Stimulated activated CD8-positive, alpha-beta memory T cell treated with anti-CD3 and anti-CD28 coated beads, Interleukin-7, amount 100 ng/mL, for 4 hours (primary cell): ENCODE measurements around the gene ADARB1.

Experiments
- DNase-seq, 2 donors: peaks; one replicate each; pipeline ENCODE4 v3.0.0-alpha.2; 2020; ENCODE audit warnings: low read depth in 2 of 2

The ADARB1 gene

DNA sequence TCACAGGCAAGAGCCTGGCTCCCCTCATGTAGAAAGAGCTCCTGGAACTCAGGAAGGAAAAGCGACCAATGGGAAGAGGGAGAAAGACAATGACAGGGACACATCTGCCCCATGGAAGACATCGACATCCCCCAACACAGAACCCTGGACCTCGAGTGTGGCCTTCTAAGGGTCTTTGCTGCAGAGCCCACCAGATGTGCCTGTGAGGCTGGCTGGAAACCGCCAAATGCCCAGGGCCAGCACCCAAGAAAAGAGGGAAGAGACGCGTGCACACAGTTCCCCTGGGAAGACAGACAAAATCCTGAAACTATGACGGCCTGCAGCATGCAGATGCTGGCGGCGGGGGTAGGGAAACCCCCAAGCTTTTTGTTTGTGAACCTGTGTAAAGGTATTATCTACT is 36.4 kb upstream of the ADARB1 start:
- DNase-seq = no peak

DNA sequence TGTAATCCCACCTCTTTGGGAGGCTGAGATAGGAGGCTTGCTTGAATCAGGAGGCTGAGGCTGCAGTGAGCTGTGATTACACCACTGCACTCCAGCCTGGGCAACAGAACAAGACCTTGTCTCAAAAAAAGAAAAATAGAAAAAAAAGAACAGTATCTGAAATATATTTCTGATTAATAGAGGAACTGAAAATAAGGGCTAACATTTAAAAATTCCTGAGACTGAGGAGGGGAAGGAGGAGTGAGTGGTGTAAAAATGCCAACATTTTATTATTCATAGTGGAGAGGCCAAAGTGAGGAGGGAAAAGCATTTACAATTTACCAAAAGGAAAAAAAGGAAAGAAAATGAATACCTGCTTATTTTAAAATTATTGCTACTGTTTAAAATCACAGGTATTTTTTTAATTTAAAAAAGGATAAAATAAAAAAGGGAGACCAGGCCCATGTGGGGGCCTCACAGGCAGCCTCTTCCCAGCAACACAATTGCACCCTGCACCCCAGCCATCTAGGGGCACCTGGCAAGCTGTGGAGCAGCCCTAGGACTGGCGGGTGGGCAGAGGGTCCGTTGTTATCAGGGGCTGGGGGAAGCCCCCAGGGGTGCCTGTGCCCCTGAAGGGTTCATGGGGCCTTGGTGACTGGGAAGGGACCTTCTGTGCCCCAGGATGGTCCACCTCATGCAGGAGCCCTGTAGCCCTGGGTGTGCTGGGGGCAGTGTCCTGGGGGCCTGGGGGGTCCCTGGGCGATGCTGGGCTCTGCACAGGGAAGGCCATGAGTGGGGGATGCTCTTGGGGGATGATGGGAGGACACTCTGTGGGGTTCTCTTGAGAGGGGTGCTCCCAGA is 34.8 kb upstream of the ADARB1 start:
- DNase-seq = no peak

DNA sequence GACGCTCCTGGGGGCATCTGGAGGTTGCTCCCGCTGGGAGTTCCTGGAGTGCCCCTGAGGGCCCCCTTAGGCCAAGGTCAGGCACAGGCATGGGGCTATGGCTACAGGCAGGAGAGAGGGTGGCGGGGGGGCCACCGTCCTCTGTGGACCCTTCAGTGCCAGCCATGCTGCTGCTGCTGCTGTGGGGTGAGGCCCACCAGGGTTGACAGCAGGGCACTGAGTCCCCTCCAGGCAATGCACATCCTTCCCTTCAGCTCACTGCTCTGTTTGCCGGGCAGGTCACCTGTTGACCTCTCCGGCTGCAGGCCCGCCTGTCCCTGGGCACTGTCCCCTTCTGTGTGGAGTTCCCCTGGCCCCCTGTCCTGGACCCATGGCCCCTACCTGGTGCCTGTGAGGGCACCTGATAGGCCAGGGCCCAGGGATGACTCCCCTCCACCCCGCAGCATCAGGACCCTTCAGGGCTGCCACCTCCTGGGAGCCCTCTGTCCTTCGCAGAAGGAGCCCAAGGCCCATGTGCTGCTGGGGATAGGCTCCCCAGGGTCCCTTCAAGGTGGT is 34.1 kb upstream of the ADARB1 start:
- no peak for DNase-seq

DNA sequence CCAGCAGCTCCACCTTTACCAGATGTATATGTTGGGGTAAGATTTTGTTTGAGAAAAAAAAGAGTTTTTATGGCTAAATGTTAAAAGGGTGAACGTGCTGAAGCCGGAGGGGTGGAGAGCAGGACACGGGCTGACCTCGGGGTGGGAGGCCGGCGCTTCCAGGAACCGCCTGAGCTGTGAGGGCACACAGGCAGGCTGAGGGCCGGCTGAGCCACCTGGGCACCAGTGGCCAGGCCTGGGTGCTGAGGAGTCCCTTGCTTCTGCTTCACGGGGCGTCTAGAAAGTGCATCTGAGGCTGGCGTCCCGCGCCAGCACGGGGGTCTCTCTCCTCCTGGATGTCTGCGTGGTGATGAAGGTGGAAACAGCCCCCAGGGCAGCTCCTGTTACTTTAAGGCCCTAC is 33.6 kb upstream of the ADARB1 start:
- no peak for DNase-seq

DNA sequence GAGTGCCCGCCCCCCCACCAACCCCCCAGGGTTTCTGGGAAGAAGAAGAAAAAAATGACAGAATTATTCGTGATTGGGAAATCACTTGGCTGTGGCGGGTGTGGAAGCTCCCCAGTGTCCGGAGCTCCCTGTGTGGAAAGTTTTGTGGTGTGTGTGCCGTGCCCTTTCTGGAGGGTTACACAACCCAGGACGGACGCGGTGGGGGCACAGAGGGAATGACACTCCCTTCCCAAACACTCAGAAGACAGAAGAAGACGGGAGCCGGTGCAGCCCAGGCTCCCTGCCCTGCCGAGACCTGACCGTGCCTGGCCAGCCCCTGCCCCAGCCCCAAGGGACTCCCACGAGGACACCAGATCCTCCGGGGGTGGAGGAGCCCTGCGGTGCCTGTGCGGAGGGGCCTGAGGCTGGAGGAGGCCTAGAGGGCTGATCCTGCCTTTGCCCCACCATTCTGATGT is 33.0 kb upstream of the ADARB1 start:
- DNase-seq = no peak

DNA sequence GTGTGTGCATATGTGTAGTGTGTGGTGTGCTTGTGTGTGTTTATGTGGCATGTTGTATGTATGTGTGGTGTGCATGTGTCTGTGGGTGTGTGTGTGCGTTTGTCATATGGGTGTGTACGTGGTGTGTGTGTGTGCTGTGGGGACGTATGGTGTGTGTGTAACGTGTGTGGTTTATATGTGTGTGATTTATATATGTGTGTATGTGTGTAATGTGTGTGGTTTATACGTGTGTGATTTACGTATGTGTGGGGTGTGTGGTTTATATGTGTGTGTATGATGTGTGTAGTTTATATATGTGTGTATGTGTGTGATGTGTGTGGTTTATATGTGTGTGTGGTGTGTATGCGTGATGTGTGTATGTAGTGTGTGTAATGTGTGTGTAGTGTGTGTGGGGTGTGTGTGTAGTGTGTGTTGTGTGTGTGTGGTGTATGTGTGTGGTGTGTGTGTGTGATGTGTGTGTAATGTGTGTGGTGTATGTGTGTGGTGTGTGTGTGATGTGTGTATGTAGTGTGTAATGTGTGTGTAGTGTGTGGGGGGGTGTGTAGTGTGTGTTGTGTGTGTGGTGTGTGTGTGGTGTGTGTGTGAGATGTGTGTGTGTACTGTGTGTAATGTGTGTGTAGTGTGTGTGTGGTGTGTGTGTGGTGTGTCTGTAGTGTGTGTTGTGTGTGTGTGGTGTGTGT is 32.3 kb upstream of the ADARB1 start:
- DNase-seq = no peak

DNA sequence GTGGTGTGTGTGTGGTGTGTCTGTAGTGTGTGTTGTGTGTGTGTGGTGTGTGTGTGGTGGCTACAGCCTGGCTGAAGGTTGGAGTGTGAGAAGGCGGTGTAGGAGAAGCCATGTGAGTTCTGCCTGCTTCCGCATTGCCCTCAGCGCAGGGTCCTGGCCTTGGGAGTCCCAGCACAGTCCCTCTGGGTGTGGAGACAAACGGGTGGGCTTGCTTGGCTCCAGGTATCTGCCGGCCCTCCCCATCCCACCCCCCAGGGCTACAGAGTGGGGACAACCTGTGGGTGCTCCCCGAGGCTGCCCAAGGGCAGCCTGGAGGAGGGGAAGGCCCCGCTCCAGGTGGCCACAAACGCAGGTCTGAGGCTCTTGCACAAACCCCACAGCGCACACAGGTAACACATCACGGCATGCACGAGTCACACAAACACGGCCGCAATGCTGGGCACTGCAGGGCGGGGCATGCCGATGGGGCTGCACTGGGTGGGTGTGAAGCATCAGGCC is 31.7 kb upstream of the ADARB1 start:
- no peak for DNase-seq

DNA sequence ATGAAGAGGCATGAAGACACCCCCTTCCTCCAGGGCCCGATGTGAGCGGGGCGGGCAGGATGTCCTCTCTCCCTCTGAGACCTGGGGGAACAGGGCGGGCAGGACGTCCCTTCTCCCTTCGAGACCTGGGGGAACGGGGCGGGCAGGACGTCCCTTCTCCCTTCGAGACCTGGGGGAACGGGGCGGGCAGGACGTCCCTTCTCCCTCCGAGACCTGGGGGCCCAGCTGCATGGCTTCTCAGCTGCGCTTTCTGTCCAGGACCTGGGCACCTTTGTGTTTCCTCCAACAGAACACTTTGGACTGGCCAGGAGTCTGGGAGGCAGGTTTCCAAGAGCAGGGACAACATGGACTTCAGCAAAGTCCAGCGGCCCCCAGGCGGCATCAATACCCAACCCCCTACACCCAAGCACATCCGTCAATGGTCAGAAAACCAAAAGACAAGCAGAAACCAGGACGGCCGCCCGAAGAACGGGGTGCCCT is 30.8 kb upstream of the ADARB1 start:
- no peak for DNase-seq

DNA sequence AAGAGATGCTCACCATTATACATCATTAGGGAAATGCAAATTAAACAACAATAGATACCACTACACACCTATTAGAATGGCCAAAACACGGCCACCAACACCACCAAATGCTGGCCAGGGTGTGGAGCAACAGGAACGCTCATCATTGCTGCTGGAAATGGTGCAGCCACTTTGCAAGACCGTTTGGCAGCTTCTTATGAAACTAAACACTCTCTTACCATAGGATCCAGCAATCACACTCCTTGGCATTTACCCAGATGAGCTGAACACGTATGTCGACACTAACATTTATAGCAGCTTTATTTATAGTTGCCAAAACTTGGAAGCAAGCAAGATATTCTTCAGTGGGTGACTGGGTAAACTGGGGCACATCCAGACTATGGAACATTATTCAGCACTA is 28.9 kb upstream of the ADARB1 start:
- no peak for DNase-seq

DNA sequence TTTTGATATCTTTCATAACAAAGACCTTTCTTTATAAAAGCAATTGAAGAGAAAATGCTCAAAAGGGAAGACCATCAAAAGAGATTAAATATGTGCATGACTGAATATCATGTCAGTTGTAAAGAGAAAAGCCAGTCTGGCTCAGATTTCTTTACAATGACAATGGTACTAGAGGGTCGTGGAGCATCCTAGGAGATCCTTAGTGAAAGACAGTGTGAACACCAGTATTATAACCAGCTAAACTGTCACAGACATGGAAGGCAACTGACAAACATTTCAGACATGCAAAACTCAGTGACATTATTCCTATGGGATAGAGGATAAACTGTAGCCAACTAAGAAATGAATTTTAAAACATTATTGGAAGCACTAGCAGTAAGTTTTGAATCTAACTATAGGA is 27.1 kb upstream of the ADARB1 start:
- DNase-seq = no peak

DNA sequence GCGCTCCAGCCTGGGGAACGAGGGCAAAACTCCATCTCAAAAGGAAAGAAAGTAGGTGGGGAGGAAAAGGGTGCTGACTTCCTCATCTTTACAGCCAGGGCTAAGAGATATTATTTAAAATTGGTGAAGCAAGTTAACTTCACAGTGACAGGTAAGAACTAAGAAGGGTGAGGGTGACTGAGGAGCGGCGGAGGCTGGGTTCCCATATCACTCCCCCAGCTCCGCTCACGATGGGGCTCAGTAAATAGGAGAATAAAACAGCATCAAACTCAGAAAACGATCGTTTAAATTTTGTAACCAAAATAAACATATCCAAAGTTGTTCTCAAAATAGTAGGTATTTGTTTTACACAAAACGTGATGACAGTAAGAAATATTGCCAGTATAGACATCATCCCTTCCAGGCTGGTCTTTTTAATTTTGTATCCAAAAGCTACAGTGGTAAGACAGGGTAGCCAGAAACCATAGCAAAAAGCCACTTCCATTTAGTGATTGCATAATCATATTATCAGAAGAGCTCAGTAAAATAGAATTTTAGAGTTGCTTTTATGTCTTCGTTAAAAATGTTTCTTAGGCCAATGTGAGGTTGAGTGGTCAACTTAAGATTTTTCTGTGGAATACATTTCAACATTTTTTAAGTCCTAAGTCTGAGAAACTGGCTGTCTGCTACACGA is 26.2 kb upstream of the ADARB1 start:
- no peak for DNase-seq

DNA sequence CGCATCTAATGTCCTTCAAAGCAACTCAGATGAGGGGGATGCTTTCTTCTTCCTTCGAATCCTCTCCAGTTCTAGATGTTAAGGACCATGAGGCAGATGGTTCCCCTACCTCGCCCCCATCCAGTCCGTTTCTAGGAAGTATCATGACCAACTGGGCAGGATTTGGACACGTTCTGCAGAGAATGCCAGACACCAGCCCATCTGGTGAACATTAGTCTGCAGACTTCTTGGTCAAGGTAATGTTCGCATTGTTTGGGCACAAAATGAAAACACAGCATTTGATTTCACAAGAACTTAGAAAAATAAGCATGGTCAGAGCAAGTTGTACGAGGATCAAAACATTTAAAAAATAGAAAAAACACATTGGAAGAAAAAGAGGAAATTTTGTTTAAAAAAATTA is 25.4 kb upstream of the ADARB1 start:
- DNase-seq = no peak

DNA sequence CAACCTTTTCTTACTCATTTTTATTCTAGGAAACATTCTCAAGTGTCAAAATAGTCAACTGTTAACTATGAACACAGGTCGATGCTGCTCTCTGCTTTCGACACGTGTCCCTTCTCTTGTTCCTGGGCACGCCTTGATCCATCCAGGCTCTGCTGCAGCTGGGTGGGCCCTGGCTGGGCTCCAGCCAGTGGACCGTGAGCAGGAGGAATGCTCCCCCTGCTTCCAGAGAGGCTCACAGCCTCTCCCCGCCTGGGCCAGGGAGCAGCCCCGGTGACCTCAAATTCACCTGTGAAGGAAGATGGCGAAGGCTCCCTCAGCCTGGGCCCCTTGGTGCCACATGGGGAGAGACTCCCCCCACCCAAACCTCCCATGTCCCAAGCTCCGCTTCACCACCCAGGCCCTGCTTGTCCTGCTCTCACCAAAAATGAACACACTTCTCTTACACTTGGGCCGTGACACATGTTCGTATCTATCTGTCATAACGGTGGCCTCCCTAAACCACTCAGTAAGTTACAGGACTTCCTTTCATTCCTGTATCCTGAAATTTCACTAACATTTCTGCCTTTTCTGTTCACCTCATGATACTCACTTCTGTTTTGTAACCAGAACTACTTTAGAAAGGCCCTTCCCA is 24.6 kb upstream of the ADARB1 start:
- DNase-seq = no peak

DNA sequence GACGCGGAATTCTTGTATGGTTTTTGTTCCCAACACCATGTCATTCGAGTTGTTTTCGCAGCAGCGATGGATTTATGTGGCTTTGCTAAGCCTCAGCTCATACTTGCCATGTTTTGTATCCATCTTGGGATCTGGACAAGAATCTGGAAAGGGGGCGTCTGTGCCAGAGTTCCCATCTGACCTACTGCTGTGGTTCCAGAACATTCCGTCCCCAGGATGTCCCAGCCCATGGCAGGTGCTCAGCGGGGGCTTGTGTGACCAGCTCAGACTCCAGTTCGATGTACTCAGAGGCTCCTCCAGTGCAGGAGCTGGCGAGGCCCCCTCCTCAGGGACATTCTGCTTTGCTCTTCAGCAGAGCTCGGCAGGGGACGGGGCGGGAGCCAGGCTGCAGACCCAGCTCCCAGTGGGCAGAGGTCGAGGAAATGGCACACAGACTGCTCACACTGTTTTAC is 24.0 kb upstream of the ADARB1 start:
- no peak for DNase-seq

DNA sequence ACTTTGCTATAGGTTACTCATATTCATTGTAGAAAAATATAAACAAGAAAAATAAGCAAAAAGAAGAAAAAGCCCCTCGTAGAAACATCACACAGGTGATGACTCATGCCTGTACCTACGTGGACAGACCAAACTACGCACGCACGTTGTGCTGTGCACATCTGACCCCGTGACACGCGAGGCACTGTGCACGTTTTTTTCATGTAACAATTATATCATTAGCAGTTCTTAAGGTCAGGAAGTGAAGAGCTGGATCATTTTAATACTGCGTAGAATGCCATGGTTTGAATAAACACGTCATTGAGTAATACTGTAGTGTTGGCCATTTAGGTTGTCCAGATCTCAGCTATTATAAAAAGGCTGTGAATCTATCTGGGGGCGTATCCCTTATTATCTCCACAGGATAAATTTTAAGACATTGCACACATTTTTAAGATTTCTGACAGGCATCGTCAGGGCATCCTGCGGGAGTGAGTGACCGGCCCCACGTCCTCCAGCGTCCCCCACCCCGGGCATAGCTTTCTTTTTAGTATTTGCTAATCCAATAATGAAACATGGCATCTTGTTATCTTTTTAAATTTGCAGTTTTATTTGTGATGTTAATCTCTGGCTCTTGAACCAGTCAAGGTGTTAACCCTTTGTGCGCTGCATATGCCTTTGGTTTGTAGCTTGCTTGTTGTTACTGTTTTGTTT is 23.4 kb upstream of the ADARB1 start:
- no peak for DNase-seq

DNA sequence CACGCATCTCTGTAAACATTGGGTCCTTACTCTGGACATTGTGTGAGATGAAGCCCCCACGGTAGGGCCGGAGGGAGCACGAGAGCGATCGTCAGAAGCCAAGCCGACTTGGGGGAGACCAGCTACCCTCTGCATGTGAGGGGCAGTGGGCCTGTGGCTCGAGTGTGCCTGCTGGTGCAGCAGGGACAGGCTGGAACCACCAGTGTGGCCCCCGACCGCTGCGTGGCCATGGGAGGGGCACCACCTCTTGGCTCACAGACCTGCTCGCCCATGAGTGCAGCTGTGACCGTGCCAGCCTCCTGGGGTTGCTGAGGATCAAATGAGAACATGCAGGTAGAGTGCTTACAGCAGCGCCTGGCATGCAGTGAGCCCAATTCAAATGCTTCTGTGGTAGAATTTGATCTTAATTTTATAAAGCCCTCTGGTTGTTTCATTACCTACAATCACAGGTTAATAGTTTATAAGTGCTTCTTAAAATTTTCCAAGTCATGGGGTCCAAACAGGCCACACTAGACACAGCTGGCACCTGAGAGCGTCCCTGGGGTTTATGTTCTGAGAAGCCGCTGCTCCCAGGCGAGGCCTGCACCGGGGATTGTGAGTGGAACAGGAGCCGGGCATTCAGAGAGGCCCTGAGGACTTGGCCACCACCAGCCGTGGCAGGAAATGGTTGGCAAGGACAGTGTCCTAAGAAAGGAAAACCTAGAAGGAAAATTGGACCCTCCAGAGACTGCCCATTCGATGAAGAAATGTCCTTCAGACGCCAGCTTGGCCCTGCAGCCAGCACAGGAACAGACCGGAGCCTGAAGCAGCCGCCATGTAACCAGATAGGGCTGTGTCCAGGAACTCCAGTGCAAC is 22.6 kb upstream of the ADARB1 start:
- no peak for DNase-seq

DNA sequence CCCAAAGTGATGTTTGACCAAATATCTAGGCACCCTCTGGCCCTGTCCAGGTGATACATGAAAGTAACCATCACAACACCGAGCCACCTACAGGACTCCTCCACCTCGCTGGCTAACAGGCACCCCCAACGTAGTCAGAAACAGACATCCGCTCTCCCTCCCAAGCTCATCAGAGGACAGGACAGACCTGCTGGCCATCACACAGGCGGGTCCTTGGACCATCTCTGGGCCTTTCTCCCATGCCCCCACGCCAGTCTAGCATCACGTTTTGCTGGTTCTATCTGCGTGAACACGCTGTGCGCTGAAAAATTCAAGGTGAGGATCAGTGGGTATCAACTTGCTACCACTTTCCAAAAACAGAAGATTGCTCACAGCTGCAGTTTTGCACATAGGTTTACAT is 21.4 kb upstream of the ADARB1 start:
- no peak for DNase-seq

DNA sequence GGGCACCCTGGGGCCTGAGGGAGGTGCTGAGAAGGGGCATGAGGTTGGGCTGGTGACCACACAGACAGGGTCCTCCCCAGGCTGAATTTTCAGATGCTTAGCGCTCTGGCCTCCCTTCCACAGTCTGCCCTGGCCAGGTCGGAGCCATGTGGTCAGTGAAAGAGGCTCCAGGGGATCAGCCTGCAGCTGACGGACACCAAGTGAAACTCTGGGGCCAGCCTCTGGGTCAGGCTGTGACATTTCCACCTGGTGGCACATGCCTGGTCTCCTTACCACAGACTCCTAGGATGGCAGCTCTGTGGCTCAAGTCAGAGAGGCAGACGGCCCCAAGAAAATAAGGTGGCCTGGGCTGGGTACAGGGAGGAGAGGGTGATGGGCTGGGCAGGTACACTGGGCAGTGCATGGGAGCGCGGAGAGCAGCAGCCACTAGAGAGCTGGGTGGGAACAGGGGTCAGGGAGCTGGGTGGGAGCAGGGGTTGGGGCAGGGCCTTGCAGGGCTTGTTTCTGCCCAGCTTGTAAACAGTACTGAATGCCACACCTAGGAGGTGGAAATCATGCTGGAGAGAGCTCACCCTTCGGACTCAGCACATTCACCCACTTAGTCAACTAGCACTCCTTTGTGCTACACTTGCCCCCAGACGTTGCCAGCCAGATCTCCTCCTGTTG is 20.7 kb upstream of the ADARB1 start:
- no peak for DNase-seq

DNA sequence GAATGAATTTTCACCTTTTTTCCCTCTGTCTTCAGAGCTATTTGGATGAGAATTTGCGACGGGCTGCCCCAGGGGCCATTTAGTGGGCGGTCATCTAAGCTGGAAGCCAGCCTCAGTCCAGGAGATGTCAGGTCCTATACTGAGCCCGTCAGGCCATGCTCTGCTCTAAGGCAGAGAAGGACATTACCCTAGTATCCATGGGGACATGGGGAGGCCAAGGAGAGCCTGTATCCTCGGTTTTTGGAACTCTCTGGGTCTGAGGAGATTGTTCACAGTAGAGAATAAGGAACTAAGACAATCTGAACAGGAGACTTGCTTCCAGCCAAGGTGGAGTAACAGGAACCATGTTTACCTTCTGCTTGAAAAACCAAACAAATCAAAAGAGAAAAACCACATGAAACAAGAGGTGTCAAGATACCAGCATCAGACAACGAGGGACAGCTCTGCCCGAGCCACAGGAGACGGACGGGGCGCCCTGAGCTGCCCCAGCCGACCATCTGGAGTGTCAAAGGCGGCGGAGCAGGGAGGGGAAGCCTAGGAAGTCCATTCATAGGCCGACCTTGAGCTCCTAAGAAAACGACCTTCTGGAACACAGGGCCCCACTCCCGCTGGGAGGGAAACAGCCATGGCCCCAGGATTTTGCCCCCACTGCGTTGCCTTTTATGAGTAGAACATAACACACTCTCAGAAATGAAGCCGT is 20.0 kb upstream of the ADARB1 start:
- DNase-seq = no peak
